GM12801 (cell line): ENCODE measurements around the gene ESPNL.

Source experiments
- TF ChIP-seq, protein P1 (sequence below): IDR thresholded peaks from one replicate; pipeline ENCODE4 v1.5.1; 2011; ENCODE audit warnings: control low read depth; ENCODE audit not compliant: insufficient read length; ENCODE audit errors: extremely low read depth

Gene ESPNL

DNA sequence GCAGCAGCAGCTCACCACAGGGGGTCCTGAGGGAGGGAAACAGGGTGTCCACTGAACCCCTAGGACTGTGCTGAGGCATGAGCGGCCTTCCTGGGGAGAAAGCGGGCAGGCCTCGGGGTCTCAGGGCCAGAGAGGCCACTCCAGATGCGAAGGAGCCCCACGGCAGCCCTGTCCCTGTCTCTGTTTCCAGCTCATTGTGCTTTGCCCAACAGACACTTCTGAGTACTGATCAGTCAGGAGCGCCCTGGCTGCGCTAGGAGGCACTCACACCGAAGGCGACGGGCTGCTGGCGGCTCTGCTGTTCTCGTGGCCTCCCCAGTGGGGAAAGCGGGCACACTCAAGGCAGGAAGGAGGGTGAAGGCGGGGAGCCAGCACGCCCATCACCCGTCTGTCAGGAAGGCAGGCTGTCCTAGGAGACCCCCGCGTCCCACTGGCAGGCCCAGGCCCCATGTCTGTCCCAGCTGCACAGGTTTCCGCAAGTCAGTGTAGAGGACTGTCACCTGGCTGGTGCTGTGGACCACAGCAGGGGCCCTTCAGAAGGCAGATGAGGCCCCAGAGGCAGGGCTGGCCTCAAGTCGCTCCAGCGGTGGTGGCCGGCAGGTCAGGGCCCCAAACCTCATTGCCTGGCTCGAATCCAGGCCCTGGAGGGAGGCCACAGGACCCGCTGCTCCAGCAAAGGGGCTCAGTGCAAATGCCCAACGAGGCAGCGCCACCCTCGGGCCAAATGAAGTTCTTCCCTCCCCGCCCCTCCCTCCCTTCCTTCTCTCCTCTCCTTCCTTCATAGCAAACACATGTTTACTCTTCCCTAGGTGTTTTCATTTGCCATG, 6.8 kb downstream of the ESPNL start:
- TF ChIP-seq, protein P1, sequence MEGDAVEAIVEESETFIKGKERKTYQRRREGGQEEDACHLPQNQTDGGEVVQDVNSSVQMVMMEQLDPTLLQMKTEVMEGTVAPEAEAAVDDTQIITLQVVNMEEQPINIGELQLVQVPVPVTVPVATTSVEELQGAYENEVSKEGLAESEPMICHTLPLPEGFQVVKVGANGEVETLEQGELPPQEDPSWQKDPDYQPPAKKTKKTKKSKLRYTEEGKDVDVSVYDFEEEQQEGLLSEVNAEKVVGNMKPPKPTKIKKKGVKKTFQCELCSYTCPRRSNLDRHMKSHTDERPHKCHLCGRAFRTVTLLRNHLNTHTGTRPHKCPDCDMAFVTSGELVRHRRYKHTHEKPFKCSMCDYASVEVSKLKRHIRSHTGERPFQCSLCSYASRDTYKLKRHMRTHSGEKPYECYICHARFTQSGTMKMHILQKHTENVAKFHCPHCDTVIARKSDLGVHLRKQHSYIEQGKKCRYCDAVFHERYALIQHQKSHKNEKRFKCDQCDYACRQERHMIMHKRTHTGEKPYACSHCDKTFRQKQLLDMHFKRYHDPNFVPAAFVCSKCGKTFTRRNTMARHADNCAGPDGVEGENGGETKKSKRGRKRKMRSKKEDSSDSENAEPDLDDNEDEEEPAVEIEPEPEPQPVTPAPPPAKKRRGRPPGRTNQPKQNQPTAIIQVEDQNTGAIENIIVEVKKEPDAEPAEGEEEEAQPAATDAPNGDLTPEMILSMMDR, result no peak

DNA sequence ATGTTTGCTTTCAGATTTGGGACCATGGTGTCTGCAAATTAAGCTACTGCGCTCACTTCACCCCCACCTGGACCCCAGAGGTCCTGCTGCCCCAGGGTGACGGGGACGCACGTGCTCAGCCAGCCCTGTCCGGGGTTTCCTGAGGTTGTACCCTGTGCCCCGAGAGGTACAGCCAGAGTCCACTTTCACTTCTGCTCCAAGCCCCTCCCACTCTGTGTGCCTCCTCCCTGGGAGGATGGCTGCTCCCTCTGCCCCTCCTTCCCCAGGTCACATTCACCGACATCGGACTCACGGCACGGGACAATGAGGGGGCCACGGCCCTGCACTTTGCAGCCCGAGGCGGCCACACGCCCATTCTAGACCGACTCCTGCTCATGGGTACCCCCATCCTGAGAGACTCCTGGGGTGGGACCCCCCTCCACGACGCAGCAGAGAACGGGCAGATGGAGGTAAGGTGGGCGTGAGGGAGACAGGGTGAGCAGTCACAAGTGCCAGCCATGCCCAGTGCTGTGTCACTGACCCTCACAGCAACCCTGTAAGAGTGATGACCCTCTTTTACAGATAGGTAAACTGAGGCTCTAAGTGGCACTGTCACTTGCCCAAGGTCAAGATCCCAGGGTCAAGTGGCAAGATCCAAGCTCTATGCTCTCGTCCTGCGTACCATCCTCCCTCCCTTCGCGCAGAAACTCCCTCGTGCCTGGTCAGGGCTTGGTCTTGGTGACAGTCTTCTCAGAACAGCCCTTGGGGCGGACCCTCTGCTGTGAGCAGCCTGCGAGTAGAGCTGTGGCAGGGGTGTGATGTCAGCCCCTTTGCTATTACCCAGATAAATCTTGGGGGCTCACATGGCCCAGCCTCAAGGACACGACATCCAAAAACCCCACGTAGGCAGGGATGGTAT, 7.6 kb downstream of the ESPNL start:
- TF ChIP-seq, protein P1, result no peak

DNA sequence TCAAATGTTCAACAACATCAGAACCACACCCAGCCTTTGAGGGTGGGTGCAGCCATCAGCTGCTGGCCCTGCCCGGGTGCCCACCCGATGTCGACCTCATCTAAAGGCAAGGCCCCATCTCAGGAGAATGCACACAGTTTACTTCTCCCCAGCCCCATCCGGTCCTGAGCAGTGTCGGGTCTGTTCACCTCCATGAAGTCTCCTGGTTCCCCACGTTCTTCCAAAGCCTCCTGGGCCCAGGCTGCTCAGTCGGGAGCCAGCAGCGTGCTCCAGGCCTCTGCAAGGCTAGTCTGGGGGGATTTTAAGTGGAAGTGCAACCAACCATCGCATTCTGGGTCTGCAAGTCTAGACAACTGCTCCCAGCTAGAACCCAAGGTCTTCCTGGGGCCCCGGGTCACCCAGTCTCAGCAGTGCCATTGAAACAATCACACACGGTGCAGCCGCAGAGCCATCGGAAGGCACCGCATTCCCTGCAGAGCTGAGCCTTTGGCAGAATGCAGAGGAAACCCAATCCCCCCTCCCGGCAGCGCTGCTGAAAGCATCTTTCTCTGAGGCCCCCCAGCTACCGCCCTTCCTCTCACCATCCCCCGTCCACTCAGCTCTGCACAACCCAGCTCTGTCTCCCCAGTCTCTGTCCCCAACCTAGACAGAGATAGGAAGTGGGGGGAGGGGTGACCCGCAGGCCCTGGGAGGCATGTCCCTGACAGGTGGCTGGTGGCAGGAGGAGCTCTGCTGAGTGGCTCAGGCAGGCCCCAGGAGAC, 8.5 kb downstream of the ESPNL start:
- TF ChIP-seq, protein P1, result no peak

GRCh38 chr2:238113611-238114010, 13.5 kb downstream of the ESPNL start:
- TF ChIP-seq, protein P1, result no peak

DNA sequence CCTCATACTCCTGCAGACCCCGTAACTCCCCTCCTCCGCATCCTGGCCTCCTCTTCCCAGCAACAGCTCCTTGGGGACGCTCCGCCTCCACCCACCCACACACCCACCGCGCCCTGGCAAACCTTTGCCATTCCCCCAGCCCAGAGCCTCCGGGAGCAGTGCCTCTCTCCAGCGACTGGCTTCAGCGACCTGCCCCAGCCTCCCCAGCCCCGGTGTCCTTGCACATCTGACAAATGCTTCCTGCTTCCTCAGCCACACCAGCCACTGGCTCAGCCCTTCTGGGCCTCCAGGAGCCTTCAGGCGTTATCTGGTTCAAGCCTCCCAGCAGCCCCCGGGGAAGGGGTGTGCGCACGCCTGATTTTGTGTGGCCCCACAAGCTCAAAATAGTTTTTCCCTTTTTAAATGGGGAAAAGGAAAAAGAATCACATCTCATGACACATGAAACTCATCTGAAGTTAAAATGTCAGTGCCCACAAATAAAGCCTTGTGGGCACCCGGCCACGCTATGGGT, 14.2 kb downstream of the ESPNL start:
- TF ChIP-seq, protein P1, result no peak

DNA sequence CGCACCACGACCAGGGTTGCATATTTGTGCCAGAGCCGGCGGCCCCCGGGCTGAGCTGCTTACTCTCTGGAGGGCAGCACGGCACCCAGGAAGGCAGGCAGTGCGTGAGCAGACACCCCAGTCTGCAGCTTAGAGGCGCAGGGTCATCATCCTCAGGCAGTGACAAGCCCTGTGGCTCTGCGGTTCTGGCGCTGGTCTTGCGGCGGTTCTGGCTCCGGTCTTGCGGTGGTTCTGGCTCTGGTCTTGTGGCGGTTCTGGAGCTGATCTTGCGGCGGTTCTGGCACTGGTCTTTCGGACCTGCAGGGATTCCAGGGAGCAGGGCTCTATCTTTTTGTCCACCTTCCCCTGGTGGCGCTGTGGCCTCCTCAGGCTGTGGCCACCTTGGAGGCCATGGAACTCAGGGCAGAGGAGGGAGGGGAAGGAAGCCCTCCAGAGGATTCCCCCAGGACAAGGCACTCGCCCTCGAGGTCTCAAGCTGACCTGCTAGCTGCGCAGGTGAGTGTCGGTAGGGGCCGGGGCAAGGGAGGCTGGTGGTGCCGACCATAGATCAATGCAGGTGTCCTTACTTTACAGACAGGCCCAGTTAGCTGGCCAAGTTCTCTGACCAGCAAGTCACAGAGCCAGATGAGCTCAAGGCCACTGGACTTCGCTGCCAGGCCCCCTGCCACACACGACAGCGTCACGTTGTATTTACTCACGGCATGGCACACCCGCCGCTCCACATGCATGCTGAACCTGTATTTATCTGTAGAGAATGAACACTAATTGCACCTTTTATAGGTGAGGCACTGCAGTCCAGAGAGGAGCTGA, 14.9 kb downstream of the ESPNL start:
- TF ChIP-seq, protein P1, result no peak
